Measurements from ENCODE around the gene IFT81.
"Not testable (repeated sequence)": the region's sequence is repeated elsewhere in the genome, so short reads cannot be mapped to it uniquely, and the experiment has no call there.

Gene IFT81

DNA sequence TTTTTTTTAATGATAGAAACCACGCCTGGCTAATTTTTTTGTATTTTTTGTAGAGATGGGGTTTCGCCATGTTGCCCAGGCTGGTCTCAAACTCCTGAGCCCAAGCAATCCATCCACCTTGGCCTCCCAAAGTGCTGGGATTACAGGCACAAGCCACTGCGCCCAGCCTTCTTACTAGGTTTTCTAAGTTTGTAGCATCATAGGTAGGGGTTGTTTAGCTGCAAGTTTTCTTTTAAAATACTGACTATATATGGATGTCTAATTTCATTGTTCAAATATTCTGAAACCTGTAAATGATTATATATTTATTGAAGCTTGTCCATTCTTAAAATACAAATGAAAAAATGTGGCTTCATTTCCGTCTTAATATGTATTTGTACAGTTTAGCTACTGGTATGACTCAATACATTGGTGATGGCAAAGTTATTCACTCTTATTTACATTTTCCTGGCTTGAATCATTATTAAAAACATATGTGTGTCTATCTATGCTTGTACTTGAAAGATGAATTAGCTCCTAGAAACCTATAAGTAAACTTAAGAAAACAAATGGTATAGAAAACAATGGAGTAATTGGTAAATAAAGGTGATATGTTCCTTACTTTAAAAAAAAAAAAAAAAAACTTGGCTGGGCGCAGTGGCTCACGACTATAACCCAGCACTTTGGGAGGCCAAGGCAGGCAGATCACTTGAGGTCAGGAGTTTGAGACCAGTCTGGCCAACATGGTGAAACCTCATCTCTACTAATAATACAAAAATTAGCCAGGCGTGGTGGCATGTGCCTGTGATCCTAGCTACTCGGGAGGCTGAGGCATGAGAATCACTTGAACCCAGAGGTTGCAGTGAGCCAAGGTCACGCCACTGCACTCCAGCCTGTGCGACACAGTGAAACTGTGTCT, 87.7 kb downstream of the IFT81 start:
- not testable (repeated sequence) for DNase-seq

DNA sequence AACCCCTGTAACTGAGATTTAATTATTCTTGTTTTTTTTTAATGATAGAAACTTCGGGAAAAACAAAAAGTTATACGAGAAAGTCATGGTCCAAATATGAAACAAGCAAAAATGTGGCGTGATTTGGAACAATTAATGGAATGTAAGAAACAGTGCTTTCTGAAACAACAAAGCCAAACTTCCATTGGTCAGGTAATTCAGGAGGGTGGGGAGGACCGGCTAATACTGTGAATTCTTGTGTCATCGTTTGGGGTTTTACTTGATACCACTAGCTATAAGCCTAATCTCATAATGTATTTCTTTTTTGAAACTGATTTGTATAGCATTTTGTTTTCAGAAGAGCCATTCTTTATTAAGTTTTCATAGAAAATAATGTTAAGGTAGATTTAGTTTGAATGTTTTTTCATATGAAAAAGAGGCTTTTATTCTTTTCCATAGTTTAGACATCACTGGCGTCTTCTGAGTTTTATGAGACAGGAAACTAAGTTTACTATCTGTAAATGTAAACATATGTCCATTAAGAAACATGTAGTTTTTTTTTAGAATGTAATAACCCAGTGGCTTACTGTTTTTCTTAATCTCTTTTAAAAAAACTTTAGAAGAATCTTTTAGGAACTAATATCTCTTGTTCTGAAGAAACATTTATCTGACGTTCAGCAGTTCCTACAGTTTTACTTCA, 94.0 kb downstream of the IFT81 start:
- DNase-seq, result no peak

DNA sequence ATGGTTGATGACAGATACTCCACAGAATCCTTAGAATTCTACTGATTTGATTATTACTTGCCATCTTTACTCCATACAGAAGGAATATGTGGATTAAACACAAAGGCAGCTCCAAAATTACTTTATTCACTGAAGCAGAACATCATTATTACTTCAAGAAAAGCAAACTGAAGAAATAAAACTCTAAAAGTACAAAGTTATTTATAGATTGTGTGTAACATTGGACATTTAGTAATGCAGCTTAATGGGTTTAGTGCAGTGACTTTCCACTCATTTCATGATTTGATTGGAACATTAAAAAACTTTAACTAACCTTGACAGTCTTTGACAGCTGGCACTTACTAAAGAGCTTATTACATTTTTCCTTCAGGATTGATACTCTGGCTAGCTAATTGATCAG, 97.9 kb downstream of the IFT81 start:
- DNase-seq, result no peak

DNA sequence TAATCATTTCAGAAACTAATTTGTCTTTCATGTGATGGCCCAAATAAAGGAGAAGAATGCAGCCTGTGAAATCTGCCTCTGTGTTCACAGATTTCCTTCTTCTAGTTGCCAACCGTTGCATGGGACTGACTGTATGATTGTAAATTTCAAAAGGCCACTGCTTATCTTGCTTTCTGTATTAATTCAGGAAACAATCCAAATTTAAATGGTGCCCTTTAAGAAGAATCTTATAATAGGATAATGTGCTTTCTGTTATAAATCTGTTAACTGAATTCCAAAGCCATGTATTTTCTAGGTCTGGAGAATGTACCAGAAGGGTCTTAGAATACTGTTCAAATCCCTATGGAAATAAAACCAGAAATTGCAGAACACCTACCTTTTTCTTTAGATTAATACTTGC, 98.3 kb downstream of the IFT81 start:
- DNase-seq, result no peak

DNA sequence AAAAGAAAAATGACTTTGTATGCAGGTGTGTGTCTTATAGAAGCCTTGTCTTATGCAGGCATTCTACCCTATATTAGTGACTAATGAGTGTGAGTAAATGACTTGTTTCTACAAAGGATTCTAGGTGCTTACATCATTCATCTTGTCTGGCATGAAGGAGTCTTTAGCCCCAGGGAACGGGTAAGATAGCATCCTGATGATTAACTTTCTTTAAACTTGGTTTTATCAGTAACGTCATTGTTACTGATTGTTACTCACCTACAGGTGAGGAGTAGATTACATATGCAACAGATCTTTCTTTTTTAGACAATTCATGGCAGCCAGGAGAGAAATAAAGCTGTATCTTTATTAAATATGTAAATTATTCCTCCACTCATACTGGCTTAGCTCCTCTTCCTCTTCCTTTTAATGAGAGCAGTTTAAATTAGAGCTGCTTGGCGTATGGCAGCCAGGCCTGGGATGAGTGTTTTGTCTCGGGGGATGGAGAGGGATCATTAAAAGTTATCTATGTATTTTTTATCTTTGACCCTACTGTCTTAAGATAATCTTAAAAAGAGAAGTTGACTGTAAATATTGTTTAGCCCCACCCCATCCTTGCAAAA, 99.7 kb downstream of the IFT81 start:
- no peak for DNase-seq

DNA sequence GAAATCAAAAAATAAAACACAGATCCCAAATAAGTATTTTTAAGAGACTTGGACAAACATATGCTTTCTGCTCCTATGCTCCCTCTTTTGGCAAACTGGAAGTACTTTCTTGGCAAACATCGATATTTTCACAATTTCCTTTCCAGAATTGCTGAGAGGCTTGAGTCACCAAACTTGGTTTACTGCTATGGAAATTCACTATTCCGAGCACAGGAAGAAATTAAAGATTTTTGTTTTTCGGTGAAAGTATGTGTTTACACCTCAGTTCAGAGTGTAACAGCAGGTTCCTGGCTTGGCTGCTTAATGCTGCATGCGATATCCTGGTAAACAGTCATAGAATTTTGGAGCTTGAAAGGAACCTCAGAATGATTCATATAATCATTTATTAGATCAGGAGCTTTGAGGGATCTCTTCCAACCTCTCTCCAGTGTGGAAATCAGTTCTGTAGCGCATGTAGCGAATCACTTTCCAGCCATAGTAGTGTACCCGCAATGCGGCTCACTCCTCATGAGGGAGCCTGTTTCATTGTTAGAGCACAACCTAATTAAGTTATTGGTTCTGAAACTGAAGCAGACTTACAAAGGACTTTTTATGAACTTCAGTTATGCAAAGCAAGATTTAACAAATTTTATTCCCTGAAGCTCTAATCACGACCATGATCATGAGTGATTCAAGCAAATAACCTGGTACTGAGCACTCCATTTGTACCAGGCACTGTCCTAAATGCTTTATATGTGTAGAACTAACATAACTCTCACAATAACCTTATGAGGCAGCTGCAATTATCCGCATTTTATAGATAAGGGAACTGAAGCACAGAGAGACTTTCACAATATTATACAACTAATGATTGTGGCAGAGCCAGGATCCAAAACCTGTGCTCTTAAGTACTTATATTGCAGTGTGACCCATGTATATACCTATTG, 100.5 kb downstream of the IFT81 start:
- peak; percentile 49 to 70 (median 64) for DNase-seq

DNA sequence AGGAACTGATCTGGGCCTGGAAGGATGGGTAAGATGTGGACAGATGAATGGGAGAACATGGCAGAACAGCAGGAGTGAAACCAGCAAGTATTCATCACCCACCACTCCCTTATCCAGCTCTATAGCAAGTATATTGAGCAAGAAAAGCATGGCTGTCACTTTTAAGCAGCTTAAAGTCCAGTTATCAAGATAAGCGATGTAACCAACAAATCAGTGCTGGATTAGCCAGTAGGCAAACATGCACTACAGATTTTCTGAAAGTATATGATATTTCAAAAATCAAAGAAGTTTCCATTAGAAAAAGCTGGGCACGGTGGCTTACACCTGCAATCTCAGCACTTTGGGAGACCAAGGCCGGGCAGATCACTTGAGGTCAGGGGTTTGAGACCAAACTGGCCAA, 103.0 kb downstream of the IFT81 start:
- DNase-seq, result no peak

DNA sequence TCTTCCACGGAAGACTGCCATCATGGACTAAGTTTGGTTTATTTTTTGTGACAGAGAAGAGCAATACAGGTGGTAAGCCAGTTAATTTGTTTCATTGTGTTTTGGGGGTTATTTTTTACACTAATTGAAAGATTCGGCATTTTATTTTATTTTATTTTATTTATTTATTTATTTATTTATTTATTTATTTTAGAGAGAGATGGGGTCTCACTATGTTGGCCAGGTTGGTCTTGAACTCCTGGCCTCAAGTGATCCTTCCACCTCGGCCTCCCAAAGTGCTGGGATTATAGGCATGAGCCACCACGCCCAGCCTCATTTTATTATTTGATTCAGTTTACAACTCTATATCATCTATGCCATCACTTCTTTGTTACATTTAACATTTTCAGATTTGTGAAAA, 104.2 kb downstream of the IFT81 start:
- not testable (repeated sequence) for DNase-seq

DNA sequence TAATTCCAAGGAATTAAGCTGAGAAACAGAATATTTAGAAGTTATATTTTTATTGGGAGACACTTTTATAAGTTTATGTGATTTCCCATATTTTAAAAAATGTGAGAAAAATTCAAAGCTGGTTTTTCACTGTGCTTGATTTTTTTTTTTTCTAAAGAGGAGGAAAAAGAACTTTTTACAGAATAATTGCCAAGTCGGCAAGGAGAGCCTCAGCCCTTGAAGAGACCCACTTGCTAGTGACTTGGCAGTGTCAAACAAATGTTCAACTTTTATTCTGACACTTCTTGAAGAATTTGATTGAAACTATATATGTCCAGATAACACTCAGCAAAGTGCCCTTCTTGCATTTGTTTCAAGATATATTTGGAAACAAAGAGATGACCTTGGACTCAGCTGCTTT, 104.6 kb downstream of the IFT81 start:
- DNase-seq, result no peak

DNA sequence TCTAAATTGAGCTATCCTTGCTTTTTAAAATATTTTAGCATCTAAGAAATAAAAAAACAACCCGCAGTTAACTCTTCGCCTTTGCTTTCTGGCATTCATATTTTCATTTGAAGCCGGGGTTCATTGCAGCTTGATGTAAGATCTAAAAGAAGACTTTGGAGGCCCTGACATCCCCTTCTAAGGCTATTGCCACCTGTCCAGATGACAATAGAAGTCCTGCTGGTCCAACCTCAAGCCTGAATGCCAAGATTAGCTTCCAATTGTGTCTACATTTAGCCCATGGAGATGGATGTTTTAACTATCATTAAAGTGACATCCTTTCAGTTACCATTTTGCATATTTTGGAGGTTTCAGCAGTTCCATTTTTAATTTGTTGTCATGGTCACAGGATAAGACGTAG, 105.3 kb downstream of the IFT81 start:
- DNase-seq, result no peak

DNA sequence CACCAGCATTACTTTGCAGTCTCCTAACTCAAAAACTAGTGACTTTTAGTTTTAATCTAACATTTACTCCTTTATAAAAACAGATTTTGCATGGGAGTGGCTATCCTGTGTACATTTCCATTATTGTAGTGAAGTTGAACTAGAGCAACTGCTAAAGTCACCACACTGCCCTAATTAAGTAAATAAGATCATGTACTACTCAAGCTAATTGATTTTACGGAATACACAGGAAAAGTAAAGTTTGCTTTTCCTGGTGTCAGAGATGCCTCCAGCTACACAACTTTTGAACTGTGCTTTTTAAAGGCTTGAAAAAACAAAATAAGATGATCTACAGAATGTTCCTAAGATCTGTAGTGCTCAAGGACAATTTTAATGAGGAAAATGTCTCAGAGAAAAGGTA, 106.5 kb downstream of the IFT81 start:
- DNase-seq, result no peak

DNA sequence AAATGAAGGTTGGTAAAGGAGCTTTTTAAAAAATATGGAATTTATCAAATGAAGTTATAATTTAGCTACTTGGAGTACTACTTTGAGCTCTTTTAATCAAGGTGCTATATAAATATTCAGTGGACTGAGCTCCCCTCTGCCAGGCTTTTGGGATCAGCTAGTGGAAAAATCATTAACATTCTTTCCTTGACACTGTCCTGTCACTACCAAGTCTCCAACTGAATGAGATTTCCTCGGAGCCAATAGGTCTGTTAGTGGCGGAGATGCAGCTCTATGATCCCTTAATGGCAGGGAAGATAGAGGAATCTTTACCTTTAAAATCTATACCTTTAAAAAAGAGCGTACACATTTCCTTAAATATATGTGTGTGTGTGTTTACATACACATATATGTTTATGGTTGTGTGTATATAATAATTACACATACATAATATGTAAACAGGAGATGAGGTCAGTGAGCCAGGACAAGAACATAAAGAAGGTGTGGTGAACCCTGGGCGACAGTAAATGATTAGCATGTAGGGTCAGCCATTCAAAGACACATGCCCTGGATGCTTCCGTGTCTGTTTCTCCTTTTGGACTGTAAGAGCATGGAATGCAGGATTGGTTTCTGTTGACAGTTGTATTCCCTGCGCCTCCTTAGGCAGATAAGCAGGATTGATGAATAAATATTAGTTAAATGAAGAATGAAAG, 109.2 kb downstream of the IFT81 start:
- DNase-seq, result no peak

DNA sequence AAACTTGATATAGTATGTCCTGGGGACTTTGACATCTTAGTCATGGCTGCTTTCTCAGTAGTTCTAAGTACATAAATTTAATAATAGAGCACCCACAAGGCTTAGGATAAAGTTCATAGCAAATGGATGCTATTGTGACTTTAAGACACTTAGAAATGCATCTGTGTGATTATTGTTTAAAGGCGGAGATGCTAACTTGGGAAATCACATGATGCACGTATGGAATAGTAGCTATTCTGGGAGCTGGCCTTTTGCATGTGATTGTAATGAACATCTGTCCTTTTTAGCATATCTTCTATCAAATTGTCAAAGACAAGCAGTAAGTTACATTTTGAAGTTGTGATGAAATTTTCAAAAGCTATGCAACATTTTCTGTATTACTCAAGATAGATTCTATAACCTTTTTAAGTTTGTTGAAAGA, 110.2 kb downstream of the IFT81 start:
- no peak for DNase-seq

DNA sequence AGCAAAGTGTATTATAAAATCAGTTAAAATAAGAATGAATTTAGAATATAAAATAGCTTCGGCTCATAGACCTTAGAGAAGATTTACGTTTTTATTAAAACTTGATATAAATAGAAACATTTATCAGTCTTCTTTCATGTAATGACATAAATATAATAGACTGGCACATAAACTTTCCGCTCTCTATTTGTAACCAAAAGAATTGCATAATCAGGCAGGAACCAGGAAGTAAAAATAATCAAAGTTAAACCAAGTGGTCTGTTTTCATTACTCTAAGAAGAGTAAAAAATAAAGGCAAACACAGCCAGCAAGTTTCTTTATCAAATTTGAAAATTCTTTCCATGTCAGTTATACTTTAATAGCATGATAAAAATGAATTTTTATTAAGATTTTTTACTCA, 110.6 kb downstream of the IFT81 start:
- DNase-seq, result peak; percentile 26 to 82 (median 80)

DNA sequence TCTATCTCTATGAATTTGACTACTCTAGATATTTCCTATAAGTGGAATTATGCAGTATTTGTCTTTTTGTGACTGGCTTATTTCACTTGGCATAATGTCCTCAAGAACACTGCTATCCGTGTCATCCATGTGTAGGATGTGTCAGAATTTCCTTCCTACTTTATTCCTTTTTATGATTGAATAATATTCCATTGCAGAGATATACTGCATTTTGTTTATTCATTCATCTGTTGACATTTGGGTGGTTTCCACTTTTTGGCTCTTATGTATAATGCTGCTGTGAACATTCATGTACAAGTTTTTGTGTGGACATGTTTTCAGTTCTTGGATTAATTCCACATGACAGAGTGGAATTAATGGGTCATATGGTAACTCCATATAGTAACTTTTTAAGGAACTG, 111.2 kb downstream of the IFT81 start:
- peak in 2 of 3 donors; percentile 39 to 62 for DNase-seq

DNA sequence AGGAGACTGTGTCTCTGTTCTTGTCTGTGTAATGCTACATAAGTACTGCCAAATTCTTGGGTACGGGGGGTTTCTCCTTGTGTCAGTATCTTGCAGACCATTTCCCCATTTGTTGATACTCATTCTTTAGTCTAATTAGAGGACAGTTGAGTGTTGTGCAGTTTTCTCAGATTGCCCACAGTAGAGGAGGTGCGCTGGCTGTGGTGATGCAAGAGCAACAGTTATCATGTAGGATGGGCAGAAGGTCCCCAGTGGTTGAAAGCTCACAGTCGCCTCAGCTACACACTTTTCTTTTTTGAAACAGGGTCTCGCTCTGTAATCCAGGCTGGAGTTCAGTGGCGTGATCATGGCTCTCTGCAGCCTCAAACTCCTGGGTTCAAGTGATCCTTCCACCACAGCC, 119.1 kb downstream of the IFT81 start:
- no peak for DNase-seq

DNA sequence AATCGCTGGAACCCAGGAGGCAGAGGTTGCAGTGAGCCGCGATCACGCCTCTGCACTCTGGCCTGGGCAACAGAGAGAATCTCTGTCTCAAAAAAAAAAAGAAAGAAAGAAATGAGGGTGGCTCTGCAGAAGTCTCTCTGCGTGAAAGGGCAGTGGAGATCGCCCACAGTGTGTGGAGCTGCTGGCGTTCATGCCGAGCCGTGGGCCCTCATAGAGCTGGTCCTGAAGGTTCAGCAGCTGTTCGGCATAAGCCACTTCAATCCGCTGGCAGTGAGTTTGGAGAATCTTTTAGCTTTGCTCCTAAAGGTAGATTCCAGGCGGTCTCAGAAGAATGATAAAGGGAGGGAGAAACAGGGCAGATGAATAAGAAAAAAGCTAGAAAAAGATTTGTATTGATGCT, 120.2 kb downstream of the IFT81 start:
- DNase-seq, result no peak

DNA sequence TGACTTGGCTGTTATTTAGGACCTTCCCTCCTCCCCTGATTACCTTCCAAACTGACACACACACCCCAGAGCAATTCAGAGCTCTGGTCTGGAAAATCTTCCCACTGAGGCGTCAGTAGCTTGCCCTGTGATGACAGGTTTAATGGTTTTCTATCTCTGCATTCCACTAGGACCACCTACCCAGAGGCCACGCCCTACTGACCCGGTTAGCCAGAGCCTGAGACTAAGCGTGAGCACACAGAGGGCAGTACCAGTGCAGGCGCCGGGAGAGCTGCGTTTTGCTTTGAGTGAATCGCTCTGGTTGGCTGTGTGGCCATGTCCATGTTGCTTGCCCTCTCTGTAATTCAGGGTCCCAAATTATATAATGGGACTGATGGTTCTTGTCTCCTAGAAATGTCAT, 120.7 kb downstream of the IFT81 start:
- DNase-seq, result no peak

DNA sequence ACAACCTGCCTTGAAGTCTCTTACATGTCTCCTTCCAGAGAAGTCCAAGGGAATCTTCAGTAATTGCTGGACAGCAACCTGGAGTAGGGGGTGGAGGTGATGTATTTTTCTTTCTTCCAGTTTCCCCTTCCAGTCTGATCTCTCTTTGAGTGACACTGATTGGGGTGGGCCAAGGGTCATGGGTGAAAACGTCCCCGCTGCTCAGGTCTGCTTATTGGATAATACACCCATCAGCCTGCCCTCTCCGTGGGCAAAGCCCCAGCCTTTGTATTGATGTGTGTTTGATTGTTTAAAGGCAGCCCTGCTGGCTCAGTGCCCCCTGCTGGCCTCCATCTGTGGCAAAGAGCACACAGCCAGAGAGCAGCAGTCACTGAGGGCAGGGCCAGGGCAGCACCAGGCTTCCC, 121.2 kb downstream of the IFT81 start:
- DNase-seq, result peak; percentile 35 to 72 (median 48)

DNA sequence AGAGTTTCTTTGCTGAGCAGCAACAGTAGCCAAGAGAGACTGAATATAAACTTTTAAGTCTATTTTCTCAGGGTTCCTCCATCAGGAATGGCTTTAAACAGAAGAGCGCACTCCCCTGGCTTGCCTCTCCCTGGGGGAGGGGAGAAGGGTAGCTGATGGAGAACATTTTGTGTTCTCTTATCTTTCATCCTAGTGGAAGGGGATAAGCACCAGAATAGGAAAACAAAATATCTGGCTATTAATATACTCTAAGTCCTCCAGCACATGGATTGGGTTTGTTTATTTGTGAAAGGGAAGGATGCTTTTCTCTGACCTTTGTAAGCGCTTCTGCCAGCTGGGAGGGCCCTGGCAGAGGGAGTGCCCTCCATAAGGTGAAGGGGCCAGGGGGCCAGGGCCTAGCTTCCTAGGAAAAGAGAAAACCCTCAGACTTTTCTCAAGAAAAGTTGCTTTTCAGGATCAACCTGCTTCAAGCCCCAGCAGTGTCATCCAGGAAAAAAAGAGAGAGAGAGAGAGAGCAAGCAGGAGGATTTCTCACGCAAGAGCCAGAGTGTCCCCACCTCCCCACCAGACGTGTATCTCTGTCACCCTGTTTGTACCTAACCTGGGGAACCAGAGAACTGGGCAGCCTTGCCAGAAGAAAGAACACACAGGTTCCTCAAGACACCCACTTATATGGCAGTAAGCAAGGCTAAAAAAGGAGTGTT, 122.6 kb downstream of the IFT81 start:
- no peak for DNase-seq

DNA sequence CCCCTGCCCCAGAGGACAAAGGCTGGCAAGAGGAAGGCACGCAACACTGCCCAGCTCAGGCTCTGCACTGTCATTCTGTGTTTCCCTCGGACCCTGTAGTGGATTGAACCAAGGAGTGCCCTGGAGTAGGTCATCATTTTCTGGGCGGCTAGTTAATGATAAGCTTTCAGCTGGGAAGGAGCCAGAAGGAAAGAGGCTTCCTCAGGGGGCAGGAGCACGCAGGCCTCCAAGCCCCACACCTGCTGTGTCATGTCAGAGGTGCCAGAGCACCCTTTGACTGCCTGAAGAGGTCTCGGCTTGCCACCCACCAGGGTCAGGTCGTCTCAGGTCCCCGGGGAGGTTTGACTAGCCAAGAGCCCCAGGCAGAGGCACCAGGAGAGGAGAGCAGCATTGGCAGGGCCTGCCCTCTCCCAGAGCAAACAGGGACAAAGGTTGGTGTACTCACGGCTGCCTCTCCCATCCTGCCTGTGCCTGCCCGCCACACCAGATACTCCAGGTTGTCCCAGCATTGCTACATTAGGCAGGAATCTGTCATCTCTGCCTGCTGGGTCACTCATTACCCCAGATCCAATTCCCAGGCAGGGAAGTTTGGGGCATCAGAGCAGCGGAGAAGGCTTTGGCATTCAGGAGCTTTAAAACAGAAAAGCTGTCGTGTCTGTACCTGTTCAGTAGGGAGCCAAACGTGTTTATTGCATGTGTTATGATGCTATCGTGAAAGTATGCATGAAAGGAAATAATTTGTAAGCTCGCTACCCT, 123.4 kb downstream of the IFT81 start:
- no peak for DNase-seq

Measured in suppressor macrophage treated with lipopolysaccharide for 1 hour (primary cell).